Large intestine (tissue), 3 donors: Measurements from ENCODE around the gene DOCK8. TPM values are rescaled to one million over a fixed set of nuclear protein-coding genes. Genes with fewer than 3 reads are reported as not detected.

Experiments
- DNase-seq, 2 donors: peaks; one replicate each; pipeline versions ENCODE4 v3.0.0 to v3.0.0-alpha.2; 2013
- H3K27ac ChIP-seq: one replicate; pipeline ENCODE4 v1.5.1; 2013; ENCODE audit warnings: low read length
- H3K27me3 ChIP-seq: 2 replicates; pipeline ENCODE4 v1.6.1; 2013; ENCODE audit warnings: low read length; ENCODE audit not compliant: control insufficient read depth, insufficient read depth
- H3K36me3 ChIP-seq: 2 replicates; pipeline ENCODE4 v1.6.1; 2013; ENCODE audit warnings: low read length; ENCODE audit not compliant: control insufficient read depth, insufficient read depth
- H3K4me1 ChIP-seq: one replicate; pipeline ENCODE4 v1.6.1; 2013; ENCODE audit warnings: low read length; ENCODE audit not compliant: control insufficient read depth, insufficient read depth
- H3K4me3 ChIP-seq: one replicate; pipeline ENCODE4 v1.5.1; 2013; ENCODE audit warnings: low read length
- H3K9me3 ChIP-seq: one replicate; pipeline ENCODE4 v1.6.1; 2013; ENCODE audit warnings: mild to moderate bottlenecking, low read depth, low read length, moderate library complexity; ENCODE audit not compliant: control insufficient read depth
- WGBS: methylation state at CpG from one replicate; pipeline ENCODE4 v1.1.5; 2013; ENCODE audit warnings: low lambda C conversion rate; ENCODE audit not compliant: insufficient coverage; 5-methylcytosine and 5-hydroxymethylcytosine counted together
- polyA plus RNA-seq: library from polyadenylated mRNA; unstranded; fragments of 120-200 nt; gene quantifications from one replicate; pipeline ENCODE4 v1.2.1, GENCODE V29; 2013

Gene DOCK8
- polyA plus RNA-seq, 1 donor, result 15.8 TPM

GRCh38 chr9:266228-266627 lies 51.6 kb downstream of the DOCK8 start:
- no peak for DNase-seq
- H3K27ac ChIP-seq, result no peak overlapping the region
- no CpG with 5 or more reads among the region's 2 CpGs for WGBS

GRCh38 chr9:268616-269015 lies 54.0 kb downstream of the DOCK8 start:
- no peaks in the 10 kb centered on the region for H3K27me3 ChIP-seq
- H3K4me1 ChIP-seq, result no peaks in the 10 kb centered on the region
- DNase-seq, result no peak
- H3K27ac ChIP-seq, result no peak overlapping the region
- no peaks in the 10 kb centered on the region for H3K36me3 ChIP-seq
- WGBS, result no CpG with 5 or more reads among the region's 1 CpG
- no peaks in the 10 kb centered on the region for H3K9me3 ChIP-seq
- H3K4me3 ChIP-seq, result no peak overlapping the region

More at GRCh38 chr9:266228-266627, 51.6 kb downstream of the DOCK8 start:
- no peaks in the 10 kb centered on the region for H3K4me1 ChIP-seq
- H3K36me3 ChIP-seq, result no peaks in the 10 kb centered on the region
- no peaks in the 10 kb centered on the region for H3K27me3 ChIP-seq
- no peaks in the 10 kb centered on the region for H3K9me3 ChIP-seq
- no peak overlapping the region for H3K4me3 ChIP-seq

GRCh38 chr9:269081-269711 lies 54.5 kb downstream of the DOCK8 start:
- H3K4me3 ChIP-seq, result no peak overlapping the region
- H3K27me3 ChIP-seq, result no peaks in the 10 kb centered on the region
- no peaks in the 10 kb centered on the region for H3K4me1 ChIP-seq
- H3K36me3 ChIP-seq, result no peaks in the 10 kb centered on the region
- no peak overlapping the region for H3K27ac ChIP-seq
- WGBS, result no CpG with 5 or more reads among the region's 6 CpGs
- no peaks in the 10 kb centered on the region for H3K9me3 ChIP-seq
- DNase-seq, result no peak

GRCh38 chr9:270657-271237 lies 56.1 kb downstream of the DOCK8 start:
- Histone ChIP-seq H3K4me1 (no peaks in the 10 kb centered on the region), H3K36me3 (no peaks in the 10 kb centered on the region), H3K4me3 (no peak overlapping the region), H3K27me3 (no peaks in the 10 kb centered on the region), H3K9me3 (no peaks in the 10 kb centered on the region), H3K27ac (no peak overlapping the region)
- whole genome bisulfite sequencing, result no CpG with 5 or more reads among the region's 2 CpGs
- no peak for DNase-seq

GRCh38 chr9:272251-273213 lies 57.9 kb downstream of the DOCK8 start:
- H3K36me3 ChIP-seq, result no peaks in the 10 kb centered on the region
- no peaks in the 10 kb centered on the region for H3K9me3 ChIP-seq
- H3K4me1 ChIP-seq, result no peaks in the 10 kb centered on the region
- DNase-seq, result peak in 1 of 2 donors; percentile 14
- 74% methylated on average over 3 of the region's 17 CpGs for WGBS
- H3K4me3 ChIP-seq, result no peak overlapping the region
- H3K27ac ChIP-seq, result no peak overlapping the region
- H3K27me3 ChIP-seq, result no peaks in the 10 kb centered on the region

- no peaks in the 10 kb centered on the region for H3K27me3 ChIP-seq
- no peaks in the 10 kb centered on the region for H3K36me3 ChIP-seq
- no peak overlapping the region for H3K4me3 ChIP-seq
- H3K4me1 ChIP-seq, result no peaks in the 10 kb centered on the region
- no peak overlapping the region for H3K27ac ChIP-seq
- DNase-seq, result no peak
- WGBS, result 90% methylated on average over 2 of the region's 6 CpGs
- H3K9me3 ChIP-seq, result no peaks in the 10 kb centered on the region
Measured at GRCh38 chr9:274406-274805, 59.7 kb downstream of the DOCK8 start.

- Histone ChIP-seq H3K27me3 (no peaks in the 10 kb centered on the region), H3K4me3 (no peak overlapping the region), H3K4me1 (no peaks in the 10 kb centered on the region), H3K9me3 (no peaks in the 10 kb centered on the region), H3K27ac (no peak overlapping the region), H3K36me3 (no peaks in the 10 kb centered on the region)
- 35% methylated on average over 2 of the region's 3 CpGs for WGBS
- DNase-seq, result no peak
Measured at GRCh38 chr9:277601-278295, 63.1 kb downstream of the DOCK8 start.

GRCh38 chr9:278651-279050 lies 64.0 kb downstream of the DOCK8 start:
- WGBS, result 87% methylated on average over 5 of the region's 8 CpGs
- no peaks in the 10 kb centered on the region for H3K9me3 ChIP-seq
- H3K4me1 ChIP-seq, result no peaks in the 10 kb centered on the region
- no peak overlapping the region for H3K4me3 ChIP-seq
- no peak overlapping the region for H3K27ac ChIP-seq
- H3K36me3 ChIP-seq, result no peaks in the 10 kb centered on the region
- no peak for DNase-seq
- H3K27me3 ChIP-seq, result no peaks in the 10 kb centered on the region

- H3K9me3 ChIP-seq, result no peaks in the 10 kb centered on the region
- WGBS, result no CpG with 5 or more reads among the region's 4 CpGs
- no peak for DNase-seq
- H3K27me3 ChIP-seq, result no peaks in the 10 kb centered on the region
- no peaks in the 10 kb centered on the region for H3K4me1 ChIP-seq
- no peak overlapping the region for H3K4me3 ChIP-seq
- no peaks in the 10 kb centered on the region for H3K36me3 ChIP-seq
- H3K27ac ChIP-seq, result no peak overlapping the region
Measured at GRCh38 chr9:279674-280073, 65.0 kb downstream of the DOCK8 start.
